SHP77 (cell line): ENCODE results near the gene WASL.
"Not testable (repeated sequence)": the region's sequence is repeated elsewhere in the genome, so short reads cannot be mapped to it uniquely, and the experiment has no call there.

Experiments used
- DNase-seq, 2 experiments: peaks; one replicate each; lab custom pipeline; 2025; lab: John Stamatoyannopoulos, UW

WASL gene

DNA sequence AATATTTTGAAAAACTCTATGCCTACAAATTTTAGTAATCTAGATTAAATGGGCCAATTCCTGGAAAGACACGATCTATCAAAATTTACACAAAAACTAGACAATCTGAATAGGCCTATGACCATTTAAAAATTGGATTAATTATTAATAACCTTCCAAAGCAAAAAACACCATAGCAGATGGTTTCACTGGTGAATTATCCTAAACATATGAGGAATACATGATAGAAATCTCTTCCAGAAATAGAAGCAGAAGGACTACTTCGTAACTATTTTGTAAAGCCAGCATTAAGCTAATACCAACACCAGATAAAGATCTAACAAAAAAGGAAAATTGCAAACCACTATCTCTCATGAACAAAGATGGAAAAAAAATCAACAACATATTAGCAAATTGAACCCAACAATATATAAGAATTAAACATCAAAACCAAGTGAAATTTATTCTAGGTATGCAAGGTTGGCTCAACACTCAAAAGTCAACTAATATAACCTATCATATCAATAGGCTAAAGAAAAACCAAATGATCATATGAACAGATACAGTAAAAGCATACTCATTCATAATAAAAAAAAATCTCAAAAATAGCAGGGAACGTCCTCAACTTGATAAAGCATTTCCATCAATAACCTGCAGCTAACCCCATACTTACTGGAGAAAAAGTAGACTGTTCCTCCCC is 16.3 kb downstream of the WASL start:
- DNase-seq: no peak

- DNase-seq: no peak
Measured at GRCh38 chr7:123729218-123729578, 19.6 kb downstream of the WASL start.

DNA sequence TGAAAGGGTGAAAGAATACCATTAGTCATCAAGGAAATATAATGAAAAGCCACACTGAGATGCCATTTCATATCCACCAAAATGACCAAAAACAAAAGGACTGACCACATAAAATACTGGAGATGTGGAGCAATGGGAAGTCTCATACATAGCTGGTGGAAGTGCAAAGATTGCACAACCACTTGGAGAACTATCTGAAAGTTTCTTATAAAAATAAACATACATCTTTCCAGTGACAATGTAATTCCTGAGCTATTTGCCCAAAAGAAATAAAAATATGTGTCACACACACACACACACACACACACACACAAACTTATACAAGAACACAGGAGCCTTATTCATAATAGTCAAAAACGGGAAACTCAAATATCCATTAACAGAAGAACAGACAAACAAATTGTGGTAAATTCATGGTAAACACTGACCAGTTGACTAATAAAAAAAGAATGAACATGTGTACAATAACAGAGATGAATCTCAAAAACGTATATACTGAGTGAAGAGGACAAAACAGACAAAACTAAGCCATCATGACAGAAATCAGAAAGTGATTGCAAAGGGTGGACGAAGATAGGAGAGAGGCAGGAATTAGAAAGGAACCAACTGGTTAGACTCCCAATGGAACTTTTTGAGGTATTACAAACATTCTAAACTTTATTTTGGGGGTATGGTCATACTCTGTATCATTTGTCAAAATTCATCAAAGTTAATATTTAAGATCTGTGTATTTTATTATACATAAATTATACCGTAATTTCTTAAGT is 21.5 kb downstream of the WASL start:
- DNase-seq: no peak

DNA sequence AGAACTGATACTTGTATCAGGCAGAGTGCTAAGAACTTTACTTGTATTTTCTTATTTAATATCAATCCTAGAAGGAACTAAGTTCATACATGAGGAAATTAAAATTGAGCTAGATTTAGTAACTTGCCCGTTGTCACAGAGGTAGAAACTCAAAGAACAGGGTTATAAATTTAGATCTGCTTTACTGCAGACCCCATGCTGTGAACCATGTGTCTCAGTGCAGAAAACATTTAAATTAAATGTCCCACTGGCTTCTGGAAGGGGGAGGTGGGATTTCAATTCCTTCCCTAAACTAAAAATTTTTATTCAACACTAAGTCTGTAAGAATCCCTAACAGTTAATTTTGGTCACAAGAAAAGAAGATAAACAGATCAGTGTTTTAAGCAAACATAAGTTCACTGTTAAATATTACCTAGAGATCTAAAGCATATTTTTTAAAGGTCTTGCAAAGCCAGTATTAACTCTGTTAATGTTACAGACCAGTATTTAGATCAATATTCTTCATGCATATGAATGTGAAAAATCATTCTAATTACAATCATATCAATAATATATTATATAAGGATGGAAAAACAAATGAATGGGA is 23.1 kb downstream of the WASL start:
- no peak for DNase-seq

DNA sequence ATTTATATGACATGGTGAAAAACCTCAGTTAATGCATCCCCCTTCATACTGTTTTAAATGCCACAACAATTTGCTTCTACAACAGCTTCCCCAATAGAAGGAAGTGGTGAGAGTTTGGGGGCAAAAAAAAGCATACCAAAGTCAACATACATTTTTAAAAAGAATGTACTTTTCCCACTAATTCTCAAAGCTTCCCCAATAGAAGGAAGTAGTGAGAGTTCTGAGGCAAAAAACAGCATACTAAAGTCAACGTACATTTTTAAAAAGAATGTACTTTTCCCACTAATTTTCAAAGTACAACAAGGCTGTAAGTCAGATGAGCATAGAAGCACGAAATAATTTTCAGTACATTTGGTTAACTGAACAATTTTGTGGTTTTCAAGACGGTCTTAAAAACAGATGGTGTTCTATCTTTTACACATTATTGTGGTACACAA is 24.0 kb downstream of the WASL start:
- no peak for DNase-seq

- DNase-seq: no peak
Measured at GRCh38 chr7:123723913-123724312, 24.9 kb downstream of the WASL start.

- DNase-seq: not testable (repeated sequence)
Measured at GRCh38 chr7:123720527-123720926, 28.3 kb downstream of the WASL start.

DNA sequence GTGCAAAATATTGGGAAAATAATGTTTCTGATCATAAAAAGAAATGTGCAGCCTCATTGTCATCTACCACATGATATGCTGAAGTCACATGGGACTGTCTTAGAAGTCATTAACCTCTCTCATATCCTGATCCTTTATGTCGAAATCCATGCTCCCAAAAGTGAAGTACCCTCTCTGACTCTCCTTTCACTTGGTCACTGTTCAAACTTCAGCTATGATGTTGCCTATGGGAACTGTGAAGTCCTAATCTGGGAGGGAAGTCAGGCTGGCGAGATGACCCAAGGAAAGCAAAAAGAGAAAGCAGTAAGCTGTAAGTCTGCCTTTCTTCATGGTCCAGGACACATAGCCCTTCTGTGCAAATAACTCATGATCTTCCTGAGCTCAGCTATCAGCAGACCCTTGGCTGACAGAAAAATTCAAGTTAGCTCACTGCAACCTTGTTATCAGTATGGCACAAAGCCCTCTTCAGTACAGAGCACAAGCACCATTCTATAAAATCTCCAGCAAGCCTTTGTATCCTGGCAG is 29.5 kb downstream of the WASL start:
- DNase-seq: no peak

- DNase-seq: no peak
Measured at GRCh38 chr7:123718773-123719172, 30.0 kb downstream of the WASL start.

- no peak for DNase-seq
Measured at GRCh38 chr7:123717689-123718088, 31.1 kb downstream of the WASL start.

DNA sequence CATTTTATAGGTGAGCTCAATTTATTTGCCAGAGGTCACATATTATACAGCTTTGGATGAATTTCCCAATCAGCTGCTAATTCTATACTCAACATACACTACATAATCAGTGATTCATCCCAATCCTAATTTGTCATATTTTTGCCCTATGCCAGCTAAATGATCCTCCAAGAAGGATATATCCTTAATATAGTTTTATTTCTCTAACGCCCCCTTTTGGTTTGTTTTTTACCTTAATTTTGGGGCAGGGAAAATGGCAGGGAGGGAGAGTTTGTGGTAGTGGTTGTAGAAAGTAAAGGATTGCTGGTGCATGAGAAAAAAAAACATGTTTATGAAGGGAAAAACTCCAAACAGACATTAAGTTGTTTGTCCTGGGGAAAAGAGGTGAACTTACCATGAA is 31.9 kb downstream of the WASL start:
- DNase-seq: no peak

DNA sequence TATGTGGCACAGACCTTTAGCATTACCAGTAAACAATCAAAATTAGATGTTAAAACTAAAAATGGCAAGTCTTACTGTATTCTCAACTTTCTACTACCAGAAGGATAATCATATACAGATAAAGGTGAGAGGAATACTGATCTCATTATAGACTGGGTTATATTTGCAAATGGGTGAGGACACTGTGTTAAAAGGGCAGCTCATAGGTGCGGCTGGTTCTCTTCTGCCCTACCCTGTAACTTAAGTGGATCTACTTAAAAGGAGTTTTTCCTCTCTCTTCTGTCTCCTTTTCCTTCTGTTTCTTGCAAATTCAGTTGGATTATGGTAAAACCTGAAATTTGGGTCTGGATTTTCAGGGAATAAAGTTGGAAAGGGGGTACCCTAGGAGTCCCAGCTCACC is 33.0 kb downstream of the WASL start:
- no peak for DNase-seq

GRCh38 chr7:123715198-123715597 is 33.6 kb downstream of the WASL start:
- no peak for DNase-seq

- no peak for DNase-seq
Measured at GRCh38 chr7:123714296-123715080, 34.3 kb downstream of the WASL start.

GRCh38 chr7:123712619-123713018 is 36.2 kb downstream of the WASL start:
- no peak for DNase-seq

GRCh38 chr7:123711832-123712293 is 36.9 kb downstream of the WASL start:
- no peak for DNase-seq

GRCh38 chr7:123710683-123711082 is 38.1 kb downstream of the WASL start:
- no peak for DNase-seq

DNA sequence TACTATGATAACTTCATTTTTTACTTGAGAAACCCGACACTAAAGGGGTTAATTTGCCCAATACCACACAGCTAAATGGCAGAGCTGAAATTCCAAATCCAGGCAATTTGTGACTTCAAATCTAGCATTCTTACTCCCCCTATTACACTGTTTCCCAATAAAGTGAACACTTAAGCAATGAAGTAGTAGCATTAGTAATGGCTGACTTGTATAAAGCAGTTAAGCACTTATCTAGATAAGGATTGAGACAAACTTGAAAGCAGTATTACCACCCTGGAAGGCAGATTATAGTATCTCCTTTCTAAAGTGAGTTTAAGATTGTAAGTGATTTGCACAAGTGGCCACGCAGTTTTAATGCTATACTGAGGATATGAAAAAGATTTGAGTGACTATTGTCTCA is 39.3 kb downstream of the WASL start:
- DNase-seq: no peak

DNA sequence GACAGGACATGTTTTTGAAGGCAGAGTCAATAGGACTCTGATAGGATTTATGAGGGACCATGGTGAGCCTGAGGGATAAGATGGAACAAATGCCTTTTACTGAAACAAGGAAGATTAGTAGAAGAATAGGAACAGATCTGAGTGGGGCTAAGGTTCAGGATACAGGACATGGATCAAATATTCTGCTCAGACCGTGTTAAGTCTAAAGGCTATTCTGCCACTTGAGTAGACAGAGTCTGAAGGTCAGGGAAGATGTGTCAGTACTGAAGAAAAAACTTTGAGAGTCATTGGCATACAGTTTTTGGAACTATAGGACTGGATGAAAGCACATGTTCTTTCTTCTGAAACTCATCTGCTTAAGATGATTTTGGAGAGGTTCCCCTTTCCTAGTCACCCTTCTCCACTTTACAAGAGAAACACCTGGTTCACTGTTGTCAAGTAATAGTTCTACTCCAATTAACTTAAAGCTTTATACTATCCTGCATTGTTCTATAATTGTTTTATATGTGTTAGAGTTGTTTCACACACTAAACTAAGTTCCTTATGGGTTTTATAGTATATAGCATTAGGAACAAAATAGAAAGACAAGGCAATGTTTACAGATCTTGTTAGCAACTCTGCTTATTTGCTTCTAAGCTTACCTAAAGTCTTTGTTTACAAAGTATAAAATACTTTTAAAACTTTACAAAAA is 43.4 kb downstream of the WASL start:
- DNase-seq: no peak

- no peak for DNase-seq
Measured at GRCh38 chr7:123695944-123696677, 52.7 kb downstream of the WASL start.

DNA sequence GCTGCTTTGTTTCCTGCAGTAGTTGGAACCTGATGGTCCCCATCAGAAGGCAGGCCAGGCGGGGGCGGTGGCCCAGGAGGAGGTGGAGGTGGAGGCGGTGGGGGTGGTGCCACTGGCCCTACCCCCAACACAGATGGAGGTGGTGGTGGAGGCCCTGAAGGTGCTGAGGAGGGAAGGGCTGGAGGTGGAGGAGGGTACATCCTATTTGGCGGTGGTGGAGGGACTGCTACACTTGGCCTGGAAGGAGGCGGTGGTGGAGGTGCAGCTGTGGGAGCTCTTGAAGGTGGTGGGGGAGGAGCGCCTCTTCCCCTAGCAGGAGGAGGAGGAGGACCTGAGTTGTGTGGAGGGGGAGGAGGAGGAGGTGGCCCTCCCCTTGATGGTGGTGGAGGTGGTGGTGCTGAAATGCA is 56.3 kb downstream of the WASL start:
- no peak for DNase-seq
